ENCODE results near the gene OGFOD1.

OGFOD1 gene

DNA sequence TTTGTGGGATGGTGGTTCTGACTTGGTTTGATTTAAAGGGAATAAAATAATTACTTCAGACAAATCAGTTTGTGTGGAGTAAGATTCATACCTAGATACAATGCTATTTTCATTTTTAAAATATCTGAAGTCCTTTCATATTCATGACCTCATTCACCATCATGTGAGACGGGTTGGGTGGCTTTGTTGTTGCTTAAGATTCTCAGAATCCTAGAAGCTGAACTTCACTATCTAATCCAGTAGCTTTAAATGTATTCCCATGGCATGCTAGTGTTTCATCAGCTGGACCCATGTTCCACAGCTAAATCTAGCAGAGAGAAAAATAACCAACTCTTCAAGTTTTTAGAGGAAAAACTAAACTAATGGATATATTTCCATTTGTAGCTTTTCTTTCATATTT, 23.3 kb upstream of the OGFOD1 start:
- no peak for DNase-seq

DNA sequence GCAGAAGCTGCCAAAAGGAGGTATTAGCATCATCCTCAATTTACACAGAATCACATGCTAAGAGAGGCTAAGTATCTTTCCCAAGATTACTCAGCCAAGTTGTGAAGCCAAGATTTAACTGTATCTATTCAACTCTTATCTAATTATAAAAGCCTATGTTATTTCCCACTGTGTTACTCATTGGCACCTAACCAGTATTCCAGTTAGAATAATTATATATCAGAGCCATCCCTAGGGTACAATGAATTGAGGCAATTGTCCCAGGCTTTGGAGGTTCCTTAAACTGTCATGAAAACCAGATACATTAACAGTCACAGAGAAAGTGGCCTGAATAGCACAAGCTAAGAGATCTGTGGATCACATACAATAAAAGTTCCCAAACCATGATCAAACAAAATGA, 15.1 kb upstream of the OGFOD1 start:
- DNase-seq, result no peak

DNA sequence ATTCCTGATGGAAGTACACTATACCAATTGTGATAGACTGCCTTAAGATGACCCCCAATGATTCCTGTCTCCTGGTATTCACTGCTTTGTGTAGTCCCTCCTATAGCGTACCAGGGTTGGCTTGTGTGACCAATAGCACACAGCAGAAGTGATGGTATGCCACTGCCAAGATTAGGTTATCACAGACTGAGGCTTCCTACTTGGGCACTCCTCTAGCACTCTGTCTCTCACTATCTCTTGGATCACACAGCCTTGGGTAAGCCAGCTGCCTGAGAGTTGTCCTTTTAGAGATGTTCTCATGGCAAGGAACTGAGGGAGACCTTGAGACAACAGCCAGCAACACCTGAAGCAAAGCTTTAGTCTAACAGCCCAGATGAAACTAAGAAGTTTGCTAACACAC, 13.3 kb upstream of the OGFOD1 start:
- DNase-seq, result no peak

DNA sequence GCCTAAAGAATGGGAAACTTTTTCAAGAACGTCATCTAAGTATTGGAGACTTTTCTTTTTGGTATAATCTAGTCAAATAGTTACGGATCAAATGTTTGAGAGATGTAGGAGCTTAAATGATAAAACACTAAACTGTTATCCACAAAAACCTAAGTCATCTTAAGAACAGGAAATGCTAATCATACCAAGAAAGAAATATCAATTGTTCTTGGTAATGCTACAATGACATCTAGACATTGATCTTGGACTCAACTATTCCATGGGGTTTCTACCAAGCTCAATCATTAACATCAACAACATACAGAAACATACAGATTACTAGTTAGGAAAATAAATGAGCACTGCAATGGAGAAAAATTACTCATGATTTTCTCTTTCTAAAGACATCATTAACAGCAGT, 4.1 kb upstream of the OGFOD1 start:
- DNase-seq, result no peak

DNA sequence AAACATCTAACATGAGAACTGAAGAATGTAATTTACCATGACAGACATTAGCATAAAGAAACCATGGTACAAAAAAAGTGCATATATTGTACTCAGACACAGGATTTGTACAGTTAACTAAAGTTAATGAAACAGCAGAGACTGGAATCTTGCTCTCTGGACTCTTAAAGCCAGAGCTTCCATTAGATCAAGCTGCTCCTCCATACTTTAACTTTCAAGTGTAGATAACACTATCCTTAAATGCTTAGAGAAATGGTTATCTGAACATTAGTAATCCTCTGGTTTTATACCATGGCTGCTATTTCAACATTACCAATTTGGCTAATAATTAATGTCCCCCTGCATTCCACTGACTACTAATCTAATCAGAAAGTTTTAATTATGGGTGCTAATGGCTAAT, 3.3 kb upstream of the OGFOD1 start:
- no peak for DNase-seq

DNA sequence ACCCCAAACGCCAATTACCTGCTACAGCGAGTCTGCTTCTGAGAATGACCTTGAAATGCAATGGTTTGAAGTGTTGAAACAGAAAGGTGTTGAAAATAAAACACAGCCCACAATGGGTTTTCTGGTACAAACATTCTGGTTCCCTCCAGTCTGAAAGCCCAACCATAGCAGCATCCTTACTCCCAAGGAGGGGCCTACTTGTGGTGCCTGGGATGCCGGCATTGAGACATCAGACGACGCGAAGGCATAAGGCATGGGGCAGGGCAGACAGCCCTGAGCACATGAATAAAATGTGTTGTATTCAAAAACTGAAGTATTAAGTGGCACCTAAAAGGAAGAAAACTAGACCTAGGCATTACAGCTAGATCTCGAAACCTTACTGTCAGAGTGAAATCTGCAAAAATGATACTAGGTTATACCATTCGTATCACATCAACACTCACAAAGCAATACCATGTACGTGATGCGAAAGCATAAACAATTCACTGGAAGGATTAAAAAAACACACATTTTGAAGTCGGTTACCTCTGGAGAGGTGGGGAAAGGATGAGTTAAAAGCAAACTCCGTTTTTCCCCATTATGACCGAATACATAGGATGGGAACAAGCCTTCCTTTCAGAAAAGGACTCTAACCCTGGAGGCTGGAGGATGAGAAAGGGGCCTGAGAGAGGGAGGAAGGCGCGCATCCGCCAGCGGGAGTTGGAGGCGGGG, 924 bp upstream of the OGFOD1 start:
- no peak for DNase-seq

DNA sequence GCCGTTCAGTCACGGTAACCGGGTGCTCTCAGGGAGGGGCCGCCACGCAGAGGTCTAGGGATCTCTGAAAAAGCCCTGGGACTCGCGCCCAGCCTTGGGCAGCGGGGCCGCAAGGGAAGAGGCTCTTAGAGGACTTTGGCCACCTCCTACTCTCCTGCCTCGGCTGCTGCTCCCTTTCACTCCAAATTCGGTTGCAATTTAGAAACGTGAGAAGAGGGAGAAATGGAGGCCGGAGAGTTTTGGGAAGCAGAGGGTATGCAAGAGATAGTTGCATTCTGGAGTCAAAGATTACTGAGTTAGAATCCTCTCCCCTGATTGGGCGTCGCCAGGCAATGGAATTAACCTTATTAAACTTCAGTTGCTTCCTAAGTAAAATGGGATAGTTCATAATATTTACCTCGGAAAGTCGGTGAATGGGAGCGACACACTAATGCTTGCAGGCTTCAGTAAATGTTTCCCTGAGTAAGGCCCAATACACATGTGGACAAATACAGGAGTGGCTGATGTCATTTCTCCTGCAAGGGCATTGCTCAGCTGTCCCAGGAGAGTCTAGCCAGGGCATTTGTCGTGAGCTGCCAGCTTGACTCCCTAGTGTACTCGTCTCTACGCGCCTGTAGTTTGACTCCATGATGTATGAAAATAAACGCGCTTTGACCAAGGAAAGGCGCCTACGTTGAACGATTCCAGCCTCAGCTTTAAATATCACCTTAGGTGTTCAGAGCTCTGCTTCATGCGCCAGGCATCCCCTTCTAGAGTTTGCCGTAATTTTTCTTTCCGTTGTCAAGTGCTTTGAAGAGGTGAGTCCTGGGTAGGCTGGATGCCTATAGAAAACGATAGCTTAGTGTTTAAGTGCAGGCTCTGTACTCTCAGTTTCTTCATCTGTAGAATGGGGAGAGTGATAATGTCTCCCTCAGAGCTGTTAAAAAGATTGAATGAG, 667 bp downstream of the OGFOD1 start:
- DNase-seq, result peak; percentile 41

DNA sequence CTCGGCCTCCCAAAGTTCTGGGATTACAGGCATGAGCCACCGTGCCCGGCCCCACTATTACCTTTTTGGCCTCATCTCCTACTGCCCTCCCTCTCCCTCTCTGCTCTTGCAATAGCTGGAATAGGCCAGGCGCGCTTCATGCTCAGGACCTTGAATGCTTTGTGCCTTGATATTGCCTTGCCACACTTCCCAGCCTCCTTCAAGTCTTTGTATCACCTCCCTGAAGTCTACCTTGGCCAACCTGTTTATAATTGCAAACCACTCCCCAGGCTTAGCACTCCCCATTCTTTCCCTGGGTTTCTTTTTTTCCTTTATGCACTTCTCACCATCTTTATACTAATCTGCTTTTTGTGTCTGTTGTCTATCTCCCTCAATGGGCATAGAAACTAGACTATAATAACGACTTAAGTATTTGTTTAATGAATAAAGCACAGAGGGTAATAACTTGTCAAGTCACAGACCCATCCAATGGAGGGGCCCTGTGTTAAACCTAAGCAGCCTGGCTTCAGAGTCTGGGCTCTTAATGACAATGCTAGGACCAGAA, 6.6 kb downstream of the OGFOD1 start:
- no peak for DNase-seq

DNA sequence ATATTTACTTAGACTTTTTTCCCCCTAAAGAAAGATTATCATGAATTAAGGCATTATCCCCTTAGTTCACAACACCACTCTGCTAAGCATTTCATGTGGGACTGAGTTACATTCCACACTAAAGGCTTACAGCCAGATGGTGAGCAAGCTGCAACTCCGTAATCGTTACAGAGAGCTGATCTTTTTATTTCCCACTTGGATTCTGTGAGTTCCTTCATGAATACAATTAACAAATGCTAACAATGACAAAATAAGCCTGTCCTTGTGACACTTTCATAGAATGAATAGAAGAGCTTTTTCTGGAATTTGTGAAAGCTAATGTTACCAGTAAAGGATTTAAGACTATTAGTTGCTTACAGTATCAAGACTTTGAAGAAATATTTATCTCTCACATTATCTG, 8.7 kb downstream of the OGFOD1 start:
- no peak for DNase-seq

DNA sequence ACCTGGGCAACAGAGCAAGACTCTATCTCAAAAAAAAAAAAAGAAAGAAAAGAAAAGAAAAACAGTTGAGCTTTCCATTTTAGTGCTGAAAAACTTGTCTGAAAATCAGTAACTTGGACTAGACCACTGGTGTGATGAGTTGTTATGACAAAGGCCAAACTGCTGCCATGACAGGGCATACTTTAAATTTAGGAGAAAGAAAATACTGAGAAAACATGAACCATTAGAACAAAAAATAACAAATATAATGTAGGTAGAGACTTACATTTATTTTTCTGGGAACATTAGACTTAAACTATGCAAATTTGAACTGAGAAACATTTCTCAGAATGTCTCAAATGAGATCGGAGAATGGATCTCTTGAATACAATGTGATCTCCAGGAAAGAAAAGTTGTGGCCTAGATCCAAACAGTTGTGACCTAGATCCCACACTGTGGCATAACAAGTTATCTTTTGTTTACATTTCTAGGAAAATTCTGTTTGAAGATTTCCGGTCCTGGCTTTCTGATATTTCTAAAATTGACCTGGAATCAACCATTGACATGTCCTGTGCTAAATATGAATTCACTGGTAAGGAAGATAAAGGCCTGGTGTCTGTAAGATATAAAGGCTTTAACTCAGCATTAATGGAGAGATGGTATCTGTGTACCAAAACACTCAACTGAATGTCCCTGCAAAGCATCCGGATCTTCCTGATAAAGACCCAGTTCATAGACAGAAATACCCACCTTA, 10.9 kb downstream of the OGFOD1 start:
- DNase-seq, result no peak

DNA sequence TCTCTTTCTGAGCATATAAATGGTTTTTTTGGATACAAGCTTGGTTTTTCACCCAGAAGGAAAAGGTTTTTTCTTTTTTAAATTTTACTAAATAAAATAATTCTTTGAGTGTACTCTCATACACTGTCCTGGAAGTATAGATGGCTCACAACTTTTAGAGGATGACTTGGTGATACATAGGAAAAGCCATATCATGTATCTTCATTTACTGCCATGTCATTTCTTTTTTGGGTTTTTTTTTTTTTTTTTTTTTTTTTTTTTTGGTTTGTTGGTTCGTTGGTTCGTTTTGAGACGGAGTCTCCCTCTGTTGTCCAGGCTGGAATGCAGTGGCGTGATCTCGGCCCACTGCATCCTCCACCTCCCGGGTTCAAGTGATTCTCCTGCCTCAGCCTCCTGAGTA, 11.8 kb downstream of the OGFOD1 start:
- no peak for DNase-seq

DNA sequence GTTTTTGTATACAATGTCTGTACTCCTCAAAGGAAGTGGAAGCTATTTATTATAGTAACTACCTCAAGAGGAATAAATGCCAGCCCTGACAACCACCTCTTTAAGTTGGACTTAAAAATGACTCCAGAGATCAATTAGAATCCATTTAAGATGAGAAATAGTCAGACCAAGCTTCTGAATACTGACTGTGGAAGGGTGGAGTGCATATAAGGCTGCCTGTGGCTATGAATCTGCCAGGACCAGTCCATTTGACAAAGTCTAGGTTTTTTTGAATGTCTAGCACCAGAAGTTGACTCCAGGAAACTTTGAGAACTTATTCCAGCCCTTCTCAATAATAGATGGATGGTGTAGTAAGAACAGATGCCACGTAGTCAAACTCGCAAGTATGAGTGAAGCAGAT, 15.0 kb downstream of the OGFOD1 start:
- DNase-seq, result no peak

DNA sequence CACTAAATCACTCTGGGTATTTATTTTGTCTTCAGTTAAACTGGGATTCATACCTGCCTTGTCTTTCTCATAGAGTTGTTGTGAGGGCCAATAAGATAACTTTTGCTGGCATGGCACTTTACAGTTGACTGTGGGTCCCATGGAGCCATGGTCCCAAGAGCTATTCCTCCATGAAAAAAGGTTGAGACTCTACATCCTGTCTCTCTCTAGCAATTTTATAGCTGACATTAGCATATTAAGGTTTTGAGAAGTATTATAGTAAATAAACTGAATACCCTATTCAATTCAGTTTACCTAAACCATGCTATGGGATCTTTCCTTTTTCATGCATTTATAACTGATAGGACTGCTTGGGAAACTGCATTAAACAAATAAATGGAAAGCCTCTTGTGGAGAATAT, 17.4 kb downstream of the OGFOD1 start:
- DNase-seq, result no peak

DNA sequence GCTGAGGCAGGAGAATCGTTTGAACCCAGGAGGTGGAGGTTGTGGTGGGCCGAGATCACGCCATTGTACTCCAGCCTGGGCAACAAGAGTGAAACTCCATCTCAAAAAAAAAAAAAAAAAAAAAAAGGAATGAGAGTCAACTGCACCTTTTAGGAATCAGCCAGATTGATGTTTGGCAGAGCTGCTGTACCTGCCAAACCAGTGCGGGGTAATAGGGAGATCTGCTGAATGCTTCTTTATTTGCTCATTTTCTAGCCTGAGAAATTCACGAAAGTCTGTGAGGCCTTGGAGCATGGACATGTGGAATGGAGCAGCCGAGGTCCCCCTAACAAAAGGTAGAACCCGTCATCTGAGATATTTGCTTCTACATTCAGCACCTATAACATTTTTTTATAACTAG, 18.4 kb downstream of the OGFOD1 start:
- no peak for DNase-seq

DNA sequence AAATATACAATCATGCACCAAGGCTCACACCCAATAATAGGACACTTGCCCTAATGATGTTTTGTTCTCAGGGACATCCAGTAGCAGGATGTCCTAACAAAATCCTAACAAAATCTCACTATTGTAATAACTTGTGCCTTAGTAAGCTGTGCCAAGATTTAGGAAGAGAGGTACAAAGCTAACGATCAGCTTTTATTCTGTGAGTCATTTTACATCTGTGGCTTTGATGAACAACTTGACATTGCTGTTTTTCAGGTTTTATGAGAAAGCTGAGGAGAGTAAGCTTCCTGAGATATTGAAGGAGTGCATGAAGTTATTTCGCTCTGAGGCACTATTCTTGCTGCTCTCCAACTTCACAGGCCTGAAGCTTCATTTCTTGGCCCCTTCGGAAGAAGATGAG, 18.9 kb downstream of the OGFOD1 start:
- no peak for DNase-seq

DNA sequence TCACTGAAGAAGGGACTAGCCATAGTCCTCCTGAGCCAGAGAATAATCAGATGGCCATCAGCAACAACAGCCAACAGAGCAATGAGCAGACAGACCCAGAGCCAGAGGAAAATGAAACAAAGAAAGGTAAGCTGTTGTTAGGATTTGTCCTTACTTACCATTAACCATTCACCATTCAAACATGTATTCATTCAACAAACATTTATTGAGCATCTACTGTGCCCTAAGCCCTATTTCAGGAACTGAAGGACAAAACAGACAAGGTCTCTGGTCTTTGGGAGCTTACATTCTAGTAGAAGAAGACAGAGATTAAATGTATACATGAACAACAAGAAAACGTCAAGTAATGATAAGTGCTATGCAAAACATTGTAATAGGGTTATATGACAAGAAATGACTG, 19.3 kb downstream of the OGFOD1 start:
- no peak for DNase-seq

DNA sequence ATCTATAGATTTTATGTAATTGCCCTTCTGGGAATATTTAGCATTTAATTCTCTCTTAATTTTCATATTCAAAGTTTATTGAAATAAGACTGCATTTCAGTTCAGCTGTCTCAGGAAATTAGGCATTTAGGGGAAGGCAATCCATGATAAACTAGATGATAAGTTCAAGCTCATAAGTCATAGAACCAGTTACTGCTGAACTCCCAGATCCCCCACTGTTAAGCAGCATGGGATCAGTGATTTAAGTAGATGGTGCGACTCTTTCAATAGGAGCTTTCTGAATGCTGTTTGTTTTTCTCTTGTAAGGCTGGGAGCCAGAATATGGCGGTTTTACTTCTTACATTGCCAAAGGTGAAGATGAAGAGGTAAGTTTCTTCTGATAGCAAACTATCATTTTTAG, 23.8 kb downstream of the OGFOD1 start:
- no peak for DNase-seq

DNA sequence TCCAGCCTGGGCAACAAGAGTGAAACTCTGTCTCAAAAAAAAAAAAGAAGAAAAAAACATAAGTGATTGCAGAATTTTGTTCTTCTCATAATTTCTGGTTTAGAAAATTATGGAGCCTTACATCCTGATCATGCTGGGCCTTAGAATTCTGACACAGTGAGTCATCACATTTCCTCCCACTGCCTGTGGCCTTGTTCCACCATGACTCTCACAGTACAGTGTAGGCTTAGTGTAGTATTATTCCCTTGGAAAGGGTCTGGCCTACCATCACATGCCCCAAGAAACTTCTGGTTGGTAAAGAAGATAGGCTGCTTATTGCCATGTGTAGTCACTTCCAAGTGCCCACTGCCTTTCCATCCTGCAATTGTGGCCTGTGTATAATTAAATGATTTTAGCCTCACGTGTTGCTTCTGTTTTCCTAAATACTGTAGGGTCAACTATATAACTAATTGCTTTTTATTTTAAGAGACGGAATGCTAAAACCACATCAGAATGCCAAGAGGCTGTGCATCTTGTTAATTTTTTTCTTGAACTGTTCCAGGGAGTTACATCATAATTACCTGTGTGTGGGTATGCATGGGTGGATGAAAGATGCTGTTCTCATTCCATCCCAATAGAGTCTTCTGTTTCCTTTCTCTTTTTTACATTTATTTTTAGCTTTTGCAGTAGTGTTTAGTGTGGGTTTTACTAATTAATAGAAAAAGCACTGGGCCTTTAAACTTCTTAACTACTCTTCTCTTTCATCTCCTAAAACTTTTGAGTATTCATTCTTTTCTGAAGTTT, 25.9 kb downstream of the OGFOD1 start:
- no peak for DNase-seq

DNA sequence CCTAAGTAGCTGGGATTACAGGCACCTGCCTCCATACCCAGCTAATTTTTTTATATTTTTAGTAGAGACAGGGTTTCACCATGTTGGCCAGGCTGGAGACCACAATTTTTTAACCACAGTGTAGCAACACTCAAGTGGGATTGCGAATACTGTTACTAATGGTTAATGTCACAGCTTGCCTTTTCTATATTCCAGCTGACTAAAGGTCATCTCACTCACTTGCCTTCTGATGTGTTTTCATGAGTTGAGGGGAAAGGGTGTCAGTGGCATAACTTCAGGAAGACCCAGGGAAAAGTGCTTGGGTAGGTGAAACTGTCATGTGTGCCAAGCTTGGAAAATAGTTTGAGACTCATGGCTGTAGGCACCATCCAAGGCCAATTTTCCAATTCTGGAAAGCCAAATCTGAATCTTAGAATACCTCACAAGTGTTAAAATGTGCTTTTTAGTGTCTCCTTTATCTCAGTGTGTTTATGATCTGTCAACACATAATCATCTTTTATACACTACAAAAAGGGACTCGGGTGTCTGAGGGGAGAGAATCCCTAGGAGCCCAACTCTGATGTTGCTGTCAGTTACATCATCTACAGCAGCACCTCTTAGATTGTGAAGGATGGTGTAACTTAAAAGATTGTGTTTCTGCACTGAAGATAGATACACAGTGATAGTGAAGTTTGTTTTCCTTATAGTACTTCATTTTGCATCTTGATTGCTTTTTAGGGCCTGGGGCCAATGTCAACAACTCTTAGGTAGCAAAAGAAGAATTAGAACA, 27.1 kb downstream of the OGFOD1 start:
- no peak for DNase-seq

DNA sequence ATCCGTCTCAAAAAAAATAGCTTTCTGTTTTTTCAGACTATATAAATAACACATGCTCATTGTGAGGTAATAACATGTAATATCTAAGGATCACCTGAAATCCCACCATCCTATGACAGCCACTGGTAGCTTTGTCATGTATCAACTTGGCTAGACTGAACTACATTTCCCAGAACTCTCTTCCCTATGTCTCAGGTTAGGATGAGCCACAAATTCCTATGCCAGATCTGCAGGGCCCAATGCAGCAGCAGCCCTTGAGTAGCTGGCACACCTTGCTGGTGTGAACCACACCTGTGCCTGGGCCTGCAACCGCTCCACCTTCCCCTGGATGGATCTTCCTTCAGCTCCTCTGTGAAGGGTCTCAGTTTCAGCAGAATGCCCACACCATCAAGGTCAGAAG, 28.1 kb downstream of the OGFOD1 start:
- DNase-seq, result no peak

DNA sequence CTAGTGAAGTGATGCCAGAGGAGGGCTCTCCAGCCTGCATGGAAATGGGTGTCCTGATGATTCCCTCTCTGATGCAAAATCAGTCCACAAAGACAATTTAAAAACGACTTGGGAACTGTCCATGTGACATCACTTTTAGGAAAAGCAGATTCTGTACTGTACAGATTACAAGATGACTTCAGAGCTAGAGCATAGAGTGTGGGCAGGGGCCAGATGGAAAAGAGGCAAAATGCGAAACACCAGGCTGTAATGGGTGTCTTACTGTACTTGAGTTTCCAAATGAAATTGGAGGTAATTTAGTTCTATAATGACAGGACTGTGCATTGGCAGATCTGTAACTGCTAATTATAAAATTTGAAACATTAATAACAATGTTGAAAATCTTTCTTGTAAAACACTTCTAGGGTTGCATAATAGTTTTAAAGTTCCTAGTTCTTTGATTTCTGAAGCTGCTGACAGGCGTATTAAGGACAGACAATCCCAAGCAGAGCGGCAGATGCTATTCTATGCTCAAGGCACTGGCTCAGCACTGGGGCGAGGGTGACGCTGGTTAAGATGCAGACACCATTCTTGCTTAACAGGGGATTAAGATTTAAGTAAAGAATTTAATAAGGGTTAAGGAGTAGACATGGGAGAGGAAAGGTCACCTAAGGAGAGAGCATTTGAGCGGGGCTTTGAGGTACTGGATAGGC, 29.6 kb downstream of the OGFOD1 start:
- DNase-seq, result peak; percentile 9
